Psoas muscle (tissue), 8 donors: ENCODE results near the gene HOXB8. TPM values are rescaled to one million over a fixed set of nuclear protein-coding genes. Genes with fewer than 3 reads are reported as not detected.

Experiments used
- ATAC-seq, 4 donors: fragments of 200-7000 bp; cut with Tn5 transposase; one replicate each; pipeline ENCODE4 v1.9.1; 2020; ENCODE audit warnings: moderate library complexity in 3 of 4, mild to moderate bottlenecking in 2 of 4
- DNase-seq, 2 donors: peaks; one replicate each; pipeline ENCODE4 v3.0.0-alpha.2; 2020
- H3K27ac ChIP-seq: fragments of 200-600 bp; one replicate; pipeline ENCODE4 v1.8.0; 2022
- H3K27me3 ChIP-seq, 3 donors: fragments of 200-600 bp in 1 of 3; one replicate each; pipeline versions ENCODE4 v1.6.1 to v1.8.0; 2013 to 2022; ENCODE audit warnings: low read length in 2 of 3, mild to moderate bottlenecking in 2 of 3, moderate library complexity in 1 of 3; ENCODE audit not compliant: insufficient read depth in 3 of 3
- H3K36me3 ChIP-seq, 2 donors: fragments of 200-600 bp in 1 of 2; one replicate each; pipeline versions ENCODE4 v1.6.1 to v1.8.0; 2013 to 2022; ENCODE audit warnings: low read depth in 1 of 2, mild to moderate bottlenecking in 1 of 2, moderate library complexity in 1 of 2; ENCODE audit not compliant: insufficient read depth in 1 of 2
- H3K4me1 ChIP-seq: fragments of 200-600 bp; one replicate; pipeline ENCODE4 v1.8.0; 2022
- H3K4me3 ChIP-seq: fragments of 200-600 bp; one replicate; pipeline ENCODE4 v1.8.0; 2022; ENCODE audit warnings: mild to moderate bottlenecking
- H3K9me3 ChIP-seq: fragments of 200-600 bp; one replicate; pipeline ENCODE4 v1.8.0; 2022
- CTCF ChIP-seq: fragments of 200-600 bp; IDR thresholded peaks from one replicate; pipeline ENCODE4 v1.8.0; 2022; ENCODE audit warnings: antibody characterized with exemption
- WGBS, 3 donors: extraction: QIAGEN DNeasy Blood & Tissue Kit; methylation state at CpG; one replicate each; pipeline versions ENCODE4 v1.1.6 to v1.1.7; 2013; 5-methylcytosine and 5-hydroxymethylcytosine counted together
- intact Hi-C, 2 donors: fragments of 100-400 bp; cut with DNase I; formaldehyde crosslinking; loops; one replicate each; pipeline versions ENCODE4 v1.11.0 to v1.14.2; 2022
- polyA plus RNA-seq, 3 donors: library from polyadenylated mRNA; stranded (reverse); fragments of 200-250 nt; gene quantifications; one replicate each; pipeline ENCODE4 v1.2.3, GENCODE V29; 2013
- total RNA-seq, 4 donors: library from RNA; stranded (reverse); fragmentation: NEBNext Ultra II Directional in 2 of 4; extraction: Animal tissue kit (Norgen Biotek cat#: 25700) in 2 of 4; gene quantifications; one replicate each; pipeline versions ENCODE4 v1.2.1 to v1.2.4, GENCODE V29; 2021 to 2023
- donor health status: healthy with polysubstance abuse.
- donor health status: DM: no; HTN: no; CAD: no; lungs with moderate emphysema.
- donor health status: Bipolar disorder and iron deficiency.
- donor health status: healthy.
- donor health status: DM: yes; HTN: yes; CAD: no.
- donor health status: DM: no; HTN: no; CAD: no.
- donor health status: DM: no; HTN: no; CAD: no.
- donor health status: DM: yes; HTN: yes; CAD: no.

The HOXB8 gene
- total and polyA plus RNA-seq, 7 donors = 0.05 to 0.10 (median 0.08) TPM; not detected in 4

DNA sequence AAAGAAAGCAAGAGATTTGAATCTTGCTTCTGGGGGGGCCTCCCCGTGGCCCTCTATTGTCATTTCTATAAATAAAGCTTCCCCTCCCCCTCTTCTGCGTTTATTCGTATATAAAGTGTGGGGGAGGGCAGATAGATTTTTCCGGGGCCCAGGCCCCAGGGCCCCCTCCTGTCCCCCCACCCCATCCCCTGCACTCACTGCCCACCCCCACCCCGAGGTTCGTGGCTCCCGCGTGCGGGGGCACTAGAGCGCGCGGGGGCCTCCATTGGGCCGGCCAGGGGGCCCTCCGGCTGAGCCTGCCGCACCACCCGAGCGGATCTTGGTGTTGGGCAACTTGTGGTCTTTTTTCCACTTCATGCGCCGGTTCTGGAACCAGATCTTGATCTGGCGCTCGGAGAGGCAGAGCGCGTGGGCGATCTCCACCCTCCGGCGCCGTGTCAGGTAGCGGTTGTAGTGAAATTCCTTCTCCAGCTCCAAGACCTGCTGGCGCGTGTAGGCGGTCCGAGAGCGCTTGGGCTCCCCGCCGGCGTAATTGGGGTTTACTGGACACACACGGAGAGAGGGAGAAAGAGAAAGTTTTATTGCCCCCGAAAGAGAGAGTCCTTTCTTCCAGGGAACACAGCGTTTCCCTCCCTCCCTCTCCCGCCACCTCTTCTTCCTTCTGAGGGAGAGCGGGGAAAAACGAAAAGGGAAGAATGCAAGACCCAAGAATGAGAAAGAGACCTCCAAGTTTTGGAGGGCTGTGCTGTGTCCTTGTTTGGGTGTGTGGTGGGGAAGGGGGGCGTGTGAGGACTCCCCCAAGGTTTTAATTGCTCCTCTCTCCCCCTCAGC, 38.4 kb downstream of the HOXB8 start:
- DNase-seq (peak in 1 of 2 donors; percentile 78), ATAC-seq (peak in 2 of 4 donors; percentile 26 to 42)
- Histone ChIP-seq H3K27ac (peak overlapping the region; percentile 6), H3K4me1 (no peaks in the 10 kb centered on the region), H3K36me3 (no peaks in the 10 kb centered on the region), H3K9me3 (no peaks in the 10 kb centered on the region), H3K27me3 (peaks cover 4 to 83% (median 25%) of the 10 kb centered on the region in 3 donors), H3K4me3 (peak overlapping the region; percentile 73)
- WGBS, 3 donors = 18 to 24% (median 18%) methylated on average over 32 to 43 of the region's 43 CpGs
- intact Hi-C loops = no loop called here
- TF ChIP-seq CTCF = no peak

DNA sequence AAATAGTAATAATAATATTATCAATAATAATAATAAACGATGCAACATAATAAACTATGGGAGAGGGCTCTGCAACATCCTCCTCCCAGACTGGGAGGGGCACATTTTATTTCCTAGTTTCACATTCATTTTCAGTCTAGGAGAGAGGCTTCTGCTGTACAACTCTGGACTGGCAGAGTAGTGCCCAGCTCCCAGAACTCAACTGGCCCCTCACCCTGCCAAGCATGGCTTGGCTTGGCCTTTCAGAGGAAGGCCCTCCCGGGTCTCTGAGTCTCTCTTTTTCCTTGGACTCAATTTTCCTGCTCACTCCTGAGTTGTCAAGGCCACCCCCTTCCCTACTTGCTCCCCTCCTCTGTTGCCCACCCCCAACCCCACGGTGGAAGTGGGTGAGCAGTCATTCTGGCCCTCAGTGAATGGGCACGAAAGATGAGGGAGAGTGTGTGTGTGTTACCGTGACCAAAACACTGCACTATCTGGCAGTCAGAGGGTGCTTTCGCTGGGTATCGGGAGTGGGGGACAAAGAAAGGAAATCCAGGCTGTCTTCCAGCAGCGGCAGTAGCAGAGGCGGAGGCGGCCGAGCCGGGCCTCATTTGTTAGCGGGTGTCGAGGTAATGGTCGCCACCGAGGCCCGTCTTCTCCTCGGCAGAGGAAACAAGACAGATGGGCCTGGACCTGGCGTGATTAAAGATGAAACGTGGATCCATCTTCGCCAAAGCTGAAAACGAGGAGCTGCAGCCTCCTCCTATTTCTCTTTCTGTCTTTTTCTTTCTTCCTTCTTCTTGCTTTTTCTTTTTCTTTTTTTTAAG, 39.2 kb downstream of the HOXB8 start:
- WGBS, 3 donors = 29 to 43% (median 34%) methylated on average over 22 of the region's 22 CpGs
- DNase-seq (no peak), ATAC-seq (no peak)
- peak overlapping the region; percentile 73 for H3K4me3 ChIP-seq
- peak overlapping the region; percentile 6 for H3K27ac ChIP-seq
- intact Hi-C loops = no loop called here
- H3K36me3 ChIP-seq = no peaks in the 10 kb centered on the region
- H3K4me1 ChIP-seq = no peaks in the 10 kb centered on the region
- no peak for TF ChIP-seq CTCF
- no peaks in the 10 kb centered on the region for H3K9me3 ChIP-seq
- H3K27me3 ChIP-seq = peaks cover 4 to 79% (median 20%) of the 10 kb centered on the region in 3 donors

DNA sequence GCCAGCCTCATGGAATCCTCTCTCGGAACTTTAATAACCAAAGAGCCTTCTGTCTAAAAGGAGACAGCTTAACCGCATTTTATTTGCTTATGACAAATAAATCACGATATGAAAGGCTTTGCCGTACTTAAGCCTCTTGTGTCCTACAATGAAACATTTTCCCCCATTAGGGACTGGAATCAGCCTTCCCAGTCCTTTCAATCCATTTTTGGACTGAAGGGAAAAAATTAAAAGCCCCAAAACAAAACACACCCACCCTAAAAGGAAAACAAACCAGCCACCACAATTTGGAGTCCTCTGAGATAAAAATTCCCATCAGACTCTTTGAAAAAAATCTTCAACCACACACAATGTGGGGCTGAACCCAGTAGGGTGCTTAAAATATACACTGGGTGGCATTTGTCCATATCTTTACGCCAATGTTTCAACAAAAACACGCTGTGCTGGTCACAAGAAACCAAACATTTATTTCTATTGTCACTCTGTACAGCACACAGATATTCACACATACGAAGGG, 40.0 kb downstream of the HOXB8 start:
- H3K36me3 ChIP-seq = no peaks in the 10 kb centered on the region
- TF ChIP-seq CTCF = no peak
- no peak overlapping the region for H3K4me3 ChIP-seq
- no peaks in the 10 kb centered on the region for H3K9me3 ChIP-seq
- H3K27me3 ChIP-seq = peaks cover 4 to 78% (median 23%) of the 10 kb centered on the region in 3 donors
- no peak for ATAC-seq
- WGBS, 3 donors = 61 to 72% (median 63%) methylated on average over 7 of the region's 7 CpGs
- no peak for DNase-seq
- H3K4me1 ChIP-seq = no peaks in the 10 kb centered on the region
- intact Hi-C loops = no loop called here
- H3K27ac ChIP-seq = no peak overlapping the region

DNA sequence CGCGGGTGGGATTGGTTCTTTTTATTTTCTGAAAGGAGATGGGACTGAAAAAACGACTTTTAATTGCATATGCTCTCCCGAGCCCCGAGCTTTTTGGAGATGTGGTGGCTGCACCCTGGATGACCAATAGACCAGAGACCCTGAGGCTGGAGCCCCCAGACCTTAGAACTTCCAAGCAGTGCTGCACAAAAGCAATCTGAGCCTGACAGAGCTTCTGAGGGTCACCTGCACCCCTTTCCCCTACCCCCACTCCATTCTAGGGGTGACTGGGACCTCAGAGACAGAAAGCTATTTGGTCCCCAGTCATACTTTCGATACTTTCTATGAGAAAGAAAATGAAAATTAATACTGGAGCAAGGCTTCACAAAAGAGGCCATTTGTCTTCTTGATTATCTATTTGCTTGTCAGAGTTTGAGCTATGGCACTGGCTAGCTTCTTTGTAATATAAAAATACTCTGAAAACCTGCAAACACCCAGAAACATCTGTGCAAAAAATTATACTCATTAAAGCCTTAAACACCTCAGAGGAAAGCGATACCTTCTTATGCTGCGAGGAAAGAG, 40.5 kb downstream of the HOXB8 start:
- Histone ChIP-seq H3K9me3 (no peaks in the 10 kb centered on the region), H3K27me3 (peaks cover 4 to 76% (median 23%) of the 10 kb centered on the region in 3 donors), H3K4me3 (no peak overlapping the region), H3K36me3 (no peaks in the 10 kb centered on the region), H3K27ac (no peak overlapping the region), H3K4me1 (no peaks in the 10 kb centered on the region)
- TF ChIP-seq CTCF = no peak
- intact Hi-C loops = no loop called here
- DNase-seq (no peak), ATAC-seq (no peak)
- 57 to 62% (median 57%) methylated on average over 8 of the region's 8 CpGs for WGBS, 3 donors
